HL-60 (cell line): ENCODE results near the gene ARHGEF17.

Source experiments
- DNase-seq, 2 experiments: peaks; one replicate each; pipeline ENCODE4 v3.0.0-alpha.2; 2010 to 2020; ENCODE audit warnings: low read depth in 1 of 2, low spot score in 1 of 2
- H3K27ac ChIP-seq: fragments of 250-450 bp; sonication (Bioruptor Pico); replicated peaks from 2 replicates; pipeline ENCODE4 v1.5.1; 2020; ENCODE audit warnings: mild to moderate bottlenecking, moderate library complexity
- H3K27me3 ChIP-seq: fragments of 250-450 bp; sonication (Bioruptor Pico); 2 replicates; pipeline ENCODE4 v1.5.1; 2021; ENCODE audit warnings: mild to moderate bottlenecking, moderate library complexity; ENCODE audit not compliant: insufficient read depth, poor library complexity, severe bottlenecking
- H3K4me3 ChIP-seq: replicated peaks from 2 replicates; pipeline ENCODE4 v1.5.1; 2011; ENCODE audit warnings: mild to moderate bottlenecking, control low read depth, low read length; ENCODE audit not compliant: insufficient read depth
- GABPA ChIP-seq: IDR thresholded peaks from 2 replicates; pipeline ENCODE4 v1.6.1; 2012; ENCODE audit warnings: low read depth
- POLR2AphosphoS5 ChIP-seq: IDR thresholded peaks from 2 replicates; pipeline ENCODE4 v1.6.1; 2012; ENCODE audit warnings: low read depth
- REST ChIP-seq: IDR thresholded peaks from 2 replicates; pipeline ENCODE4 v1.6.1; 2012; ENCODE audit warnings: low read depth; ENCODE audit not compliant: insufficient replicate concordance
- SPI1 ChIP-seq: IDR thresholded peaks from 2 replicates; pipeline ENCODE4 v1.6.1; 2012; ENCODE audit warnings: low read depth, mild to moderate bottlenecking, borderline replicate concordance
- TF ChIP-seq, protein P1 (sequence below): IDR thresholded peaks from one replicate; pipeline ENCODE4 v1.5.1; 2011; ENCODE audit warnings: low read length, control low read depth, inconsistent platforms; ENCODE audit not compliant: insufficient read depth

The ARHGEF17 gene

GRCh38 chr11:73318501-73319011 lies 10.5 kb downstream of the ARHGEF17 start:
- TF ChIP-seq REST, result no peak
- no peak for TF ChIP-seq POLR2AphosphoS5
- TF ChIP-seq GABPA, result no peak
- TF ChIP-seq, protein P1, sequence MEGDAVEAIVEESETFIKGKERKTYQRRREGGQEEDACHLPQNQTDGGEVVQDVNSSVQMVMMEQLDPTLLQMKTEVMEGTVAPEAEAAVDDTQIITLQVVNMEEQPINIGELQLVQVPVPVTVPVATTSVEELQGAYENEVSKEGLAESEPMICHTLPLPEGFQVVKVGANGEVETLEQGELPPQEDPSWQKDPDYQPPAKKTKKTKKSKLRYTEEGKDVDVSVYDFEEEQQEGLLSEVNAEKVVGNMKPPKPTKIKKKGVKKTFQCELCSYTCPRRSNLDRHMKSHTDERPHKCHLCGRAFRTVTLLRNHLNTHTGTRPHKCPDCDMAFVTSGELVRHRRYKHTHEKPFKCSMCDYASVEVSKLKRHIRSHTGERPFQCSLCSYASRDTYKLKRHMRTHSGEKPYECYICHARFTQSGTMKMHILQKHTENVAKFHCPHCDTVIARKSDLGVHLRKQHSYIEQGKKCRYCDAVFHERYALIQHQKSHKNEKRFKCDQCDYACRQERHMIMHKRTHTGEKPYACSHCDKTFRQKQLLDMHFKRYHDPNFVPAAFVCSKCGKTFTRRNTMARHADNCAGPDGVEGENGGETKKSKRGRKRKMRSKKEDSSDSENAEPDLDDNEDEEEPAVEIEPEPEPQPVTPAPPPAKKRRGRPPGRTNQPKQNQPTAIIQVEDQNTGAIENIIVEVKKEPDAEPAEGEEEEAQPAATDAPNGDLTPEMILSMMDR, result no peak
- TF ChIP-seq SPI1, result no peak
- DNase-seq, result no peak
- Histone ChIP-seq H3K4me3 (no peak overlapping the region), H3K27me3 (no peaks in the 10 kb centered on the region), H3K27ac (no peak overlapping the region)

- H3K4me3 ChIP-seq, result no peak overlapping the region
- no peaks in the 10 kb centered on the region for H3K27me3 ChIP-seq
- DNase-seq, result no peak
- TF ChIP-seq, protein P1, result no peak
- TF ChIP-seq GABPA (no peak), POLR2AphosphoS5 (no peak), REST (no peak), SPI1 (no peak)
- no peak overlapping the region for H3K27ac ChIP-seq
These were observed 12.9 kb downstream of the ARHGEF17 start for GRCh38 chr11:73320763-73321603.

GRCh38 chr11:73321604-73322381 lies 13.7 kb downstream of the ARHGEF17 start:
- Histone ChIP-seq H3K27me3 (no peaks in the 10 kb centered on the region), H3K27ac (no peak overlapping the region), H3K4me3 (no peak overlapping the region)
- no peak for TF ChIP-seq GABPA
- no peak for TF ChIP-seq POLR2AphosphoS5
- DNase-seq, result peak in 1 of 2 experiments; percentile 32
